Gastrocnemius medialis (tissue), 4 donors: ENCODE results near the gene PLIN4. TPM values are rescaled to one million over a fixed set of nuclear protein-coding genes. Genes with fewer than 3 reads are reported as not detected.
A peak's percentile ranks its signal among the peaks of the same experiment; 100 is the strongest.

Source experiments
- ATAC-seq, 2 donors: fragments of 150-250 bp; one replicate each; pipeline ENCODE4 v1.9.1; 2016
- DNase-seq, 2 donors: peaks; one replicate each; pipeline ENCODE4 v3.0.0-alpha.2; 2019
- H3K27ac ChIP-seq, 4 donors: fragments of 200-600 bp; sonication (generic); 1 replicate in 1 of 4; 2 replicates in 3 of 4; pipeline ENCODE4 v1.5.1; 2016 to 2018; ENCODE audit warnings: mild to moderate bottlenecking in 2 of 4, moderate library complexity in 1 of 4
- H3K27me3 ChIP-seq, 3 donors: fragments of 200-600 bp; sonication (generic) in 2 of 3; 1 replicate in 1 of 3; 2 replicates in 2 of 3; pipeline versions ENCODE4 v1.5.1 to v1.6.0; 2016 to 2019; ENCODE audit warnings: mild to moderate bottlenecking in 1 of 3, moderate library complexity in 1 of 3
- H3K36me3 ChIP-seq, 2 donors: fragments of 200-600 bp; sonication (generic) in 1 of 2; one replicate each; pipeline ENCODE4 v1.5.1; 2017 to 2018
- H3K4me1 ChIP-seq, 2 donors: fragments of 200-600 bp; sonication (generic) in 1 of 2; one replicate each; pipeline ENCODE4 v1.5.1; 2016 to 2017; ENCODE audit warnings: mild to moderate bottlenecking in 2 of 2
- H3K4me3 ChIP-seq, 4 donors: fragments of 200-600 bp; sonication (generic) in 3 of 4; 1 replicate in 1 of 4; 2 replicates in 3 of 4; pipeline ENCODE4 v1.5.1; 2016 to 2019; ENCODE audit warnings: mild to moderate bottlenecking in 2 of 4
- H3K9me3 ChIP-seq, 3 donors: fragments of 200-600 bp; sonication (generic) in 2 of 3; 1 replicate in 1 of 3; 2 replicates in 2 of 3; pipeline ENCODE4 v1.5.1; 2016 to 2019
- CTCF ChIP-seq, 5 experiments: fragments of 450-650 bp in 3 of 5; fragments of 200-600 bp in 2 of 5; sonication (generic) in 2 of 5; IDR thresholded peaks in 4 of 5; conservative IDR thresholded peaks in 1 of 5; 1 replicate in 4 of 5; 2 replicates in 1 of 5; pipeline ENCODE4 v1.5.1; 2016 to 2019; ENCODE audit warnings: antibody characterized with exemption in 5 of 5, mild to moderate bottlenecking in 3 of 5, moderate library complexity in 3 of 5
- POLR2A ChIP-seq, 2 donors: fragments of 450-650 bp; IDR thresholded peaks; one replicate each; pipeline ENCODE4 v1.6.1; 2017; ENCODE audit warnings: antibody characterized with exemption in 2 of 2, mild to moderate bottlenecking in 2 of 2, moderate library complexity in 2 of 2
- in situ Hi-C, 4 donors: fragments of 200-750 bp; cut with MboI; loops; one replicate each; pipeline versions ENCODE4 v1.15.0 to v1.8.0; 2017; ENCODE audit warnings: low sequenced_read_pairs in 4 of 4
- intact Hi-C: fragments of 100-400 bp; cut with DNase I; formaldehyde crosslinking; loops from one replicate; pipeline ENCODE4 v1.15.1; 2023; ENCODE audit warnings: low total_unique reads
- total RNA-seq, 4 donors: library from RNA; depleted of rRNA; stranded (reverse); fragments of >200 nt; gene quantifications; one replicate each; pipeline versions ENCODE4 v1.1.0 to v1.2.3, GENCODE V29; 2016

The PLIN4 gene
- total RNA-seq, 4 donors from 2014 or later: 79.6 to 282 (median 152) TPM

GRCh38 chr19:4454747-4455718 lies 63.3 kb downstream of the PLIN4 start:
- DNase-seq: peak; percentile 59 to 65
- TF ChIP-seq POLR2A (IDR thresholded peaks at IDR 0.05): peak in 1 of 2 donors; percentile 35
- no peak for TF ChIP-seq CTCF (IDR thresholded peaks at IDR 0.05 in 4 of 5, conservative IDR thresholded peaks at IDR 0.05 in 1 of 5)

GRCh38 chr19:4453232-4454179 lies 64.8 kb downstream of the PLIN4 start:
- Histone ChIP-seq H3K27me3 (no peaks in the 10 kb centered on the region), H3K4me3 (no peak overlapping the region), H3K4me1 (peaks cover 35 to 36% of the 10 kb centered on the region in 2 donors), H3K27ac (peak overlapping the region in 3 of 4 donors; percentile 4 to 99 (median 95)), H3K36me3 (peaks cover 0 to 38% of the 10 kb centered on the region in 2 donors), H3K9me3 (no peaks in the 10 kb centered on the region)
- TF ChIP-seq CTCF (IDR thresholded peaks at IDR 0.05 in 4 of 5, conservative IDR thresholded peaks at IDR 0.05 in 1 of 5) (no peak), POLR2A (IDR thresholded peaks at IDR 0.05) (no peak)
- ATAC-seq (no peak), DNase-seq (no peak)
- intact Hi-C loops (loop anchor here (10.0 kb wide), 1 partner anchor 109 kb away; the partner anchor contains the start of gene MPND), in situ Hi-C loops (no loop called here)

More at GRCh38 chr19:4454747-4455718, 63.3 kb downstream of the PLIN4 start:
- peak; percentile 40 to 45 for ATAC-seq
- H3K27ac ChIP-seq: peak overlapping the region; percentile 90 to 99 (median 95)
- H3K4me1 ChIP-seq: peaks cover 25 to 29% of the 10 kb centered on the region in 2 donors
- in situ Hi-C loops (no loop called here), intact Hi-C loops (loop anchor here (5.0 to 10.0 kb wide), 2 partner anchors 82 to 110 kb away; partner anchors contain the start of genes MPND and PLIN5)
- no peaks in the 10 kb centered on the region for H3K9me3 ChIP-seq
- H3K36me3 ChIP-seq: peaks cover 0 to 34% of the 10 kb centered on the region in 2 donors
- H3K27me3 ChIP-seq: no peaks in the 10 kb centered on the region
- peak overlapping the region; percentile 6 to 80 (median 32) for H3K4me3 ChIP-seq

- Histone ChIP-seq H3K4me1 (peaks cover 39 to 43% of the 10 kb centered on the region in 2 donors), H3K27ac (peak overlapping the region in 1 of 4 donors; percentile 95)
Measured at GRCh38 chr19:4452230-4452990, 65.9 kb downstream of the PLIN4 start.

More at GRCh38 chr19:4452230-4452990, 65.9 kb downstream of the PLIN4 start:
- no peak for TF ChIP-seq POLR2A (IDR thresholded peaks at IDR 0.05)
- no peak for TF ChIP-seq CTCF (IDR thresholded peaks at IDR 0.05 in 4 of 5, conservative IDR thresholded peaks at IDR 0.05 in 1 of 5)
- Histone ChIP-seq H3K4me3 (no peak overlapping the region), H3K36me3 (peaks cover 0 to 49% of the 10 kb centered on the region in 2 donors), H3K27me3 (no peaks in the 10 kb centered on the region), H3K9me3 (no peaks in the 10 kb centered on the region)
- intact Hi-C loops (loop anchor here (10.0 kb wide), 1 partner anchor 108 kb away; the partner anchor contains the start of gene MPND), in situ Hi-C loops (no loop called here)
- DNase-seq (no peak), ATAC-seq (no peak)

Other genes with a start within 250 kb of the PLIN4 start
- under 1 TPM in 1 of 4 donors, not detected in 3; 0.26 TPM for gene SHD, start 239.2 kb downstream of the PLIN4 start, total RNA-seq
- not detected for gene TMIGD2, start 216.1 kb downstream of the PLIN4 start, total RNA-seq
- not detected for gene FSD1, start 213.9 kb downstream of the PLIN4 start, total RNA-seq
- 1 to 10 TPM in 2 of 4 donors, under 1 TPM in 1, not detected in 1; 0.94 to 2.1 (median 1.3) TPM for gene STAP2, start 179.7 kb downstream of the PLIN4 start, total RNA-seq
- 1 to 10 TPM; 2.7 to 3.1 (median 3.0) TPM for gene MPND, start 174.9 kb downstream of the PLIN4 start, total RNA-seq
- gene SH3GL1, start 117.9 kb downstream of the PLIN4 start, total RNA-seq: 10 to 100 TPM; 11.6 to 19.4 (median 15.8) TPM
- 10 to 100 TPM in 2 of 4 donors, 1 to 10 TPM in 2; 7.3 to 15.8 (median 9.7) TPM for gene CHAF1A, start 115.8 kb downstream of the PLIN4 start, total RNA-seq
- 100 to 1,000 TPM in 3 of 4 donors, 10 to 100 TPM in 1; 93.8 to 230 (median 114) TPM for gene UBXN6, start 60.7 kb downstream of the PLIN4 start, total RNA-seq
- gene HDGFL2, start 46.2 kb downstream of the PLIN4 start, total RNA-seq: 10 to 100 TPM; 46.5 to 83.2 (median 56.1) TPM
- gene PLIN5, start 16.7 kb upstream of the PLIN4 start, total RNA-seq: 100 to 1,000 TPM in 1 of 4 donors, 10 to 100 TPM in 3; 23.5 to 127 (median 52.9) TPM
- 1 to 10 TPM in 1 of 4 donors, under 1 TPM in 2, not detected in 1; 0.15 to 2.7 (median 0.98) TPM for gene LRG1, start 21.6 kb upstream of the PLIN4 start, total RNA-seq
- 1 to 10 TPM; 1.4 to 3.3 (median 2.6) TPM for gene SEMA6B, start 41.2 kb upstream of the PLIN4 start, total RNA-seq
- 1 to 10 TPM; 1.3 to 2.9 (median 1.7) TPM for gene TNFAIP8L1, start 121.0 kb upstream of the PLIN4 start, total RNA-seq
- gene MYDGF, start 151.9 kb upstream of the PLIN4 start, total RNA-seq: 10 to 100 TPM in 2 of 4 donors, 1 to 10 TPM in 2; 8.0 to 12.9 (median 10.1) TPM
- gene DPP9, start 205.4 kb upstream of the PLIN4 start, total RNA-seq: 100 to 1,000 TPM in 3 of 4 donors, 10 to 100 TPM in 1; 92.6 to 208 (median 148) TPM